ENCODE data around the gene PNPLA1.

DNA sequence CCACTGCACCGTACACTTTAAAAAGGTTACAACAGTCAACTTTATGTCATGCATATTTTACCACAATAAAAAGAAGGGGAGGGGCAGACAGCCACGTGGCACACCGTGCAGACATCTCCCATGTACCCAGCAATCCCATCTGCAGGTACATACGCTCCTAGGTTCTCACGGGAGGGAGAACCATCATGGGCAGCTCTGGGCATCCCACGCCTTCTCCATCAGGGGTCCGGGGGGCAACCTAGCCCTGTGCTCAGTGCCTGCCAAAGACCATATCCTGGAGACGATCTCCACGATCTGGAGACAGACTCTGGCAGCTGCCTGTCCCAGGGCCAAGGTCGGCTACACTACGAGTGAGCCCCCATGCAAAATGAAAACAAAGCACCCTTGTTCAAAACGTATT, 69.3 kb downstream of the PNPLA1 start:
- TF ChIP-seq POLR2A (IDR thresholded peaks at IDR 0.05; ENCODE audit: low read depth, low read length) (no peak), SPI1 (IDR thresholded peaks at IDR 0.05; ENCODE audit: low read depth, low read length) (no peak), TAF1 (IDR thresholded peaks at IDR 0.05; ENCODE audit: low read depth, low read length) (no peak), POLR2AphosphoS5 (IDR thresholded peaks at IDR 0.05; ENCODE audit: low read depth, low read length) (no peak), POU2F2 (IDR thresholded peaks at IDR 0.05; ENCODE audit: low read depth, low read length) (no peak)

Measured in GM12891 (cell line).